GM12878 (cell line): Measurements from ENCODE around the gene MFSD1. TPM values are rescaled to one million over a fixed set of nuclear protein-coding genes. Genes with fewer than 3 reads are reported as not detected.

Source experiments
- BCL3 ChIP-seq: IDR thresholded peaks from 2 replicates; pipeline ENCODE4 v1.6.1; 2011; ENCODE audit warnings: borderline replicate concordance, low read depth, mild to moderate bottlenecking, moderate library complexity, low read length; ENCODE audit not compliant: insufficient read depth, poor library complexity, severe bottlenecking
- DPF2 ChIP-seq: fragments of 450-650 bp; IDR thresholded peaks from 2 replicates; pipeline ENCODE4 v1.6.1; 2017; ENCODE audit warnings: mild to moderate bottlenecking
- ETV6 ChIP-seq, 2 experiments: fragments of 450-650 bp in 1 of 2; IDR thresholded peaks in 1 of 2; conservative IDR thresholded peaks in 1 of 2; 2 replicates each; pipeline ENCODE4 v1.6.1; 2014; ENCODE audit warnings: antibody characterized with exemption in 1 of 2, borderline replicate concordance in 1 of 2, low read depth in 1 of 2, mild to moderate bottlenecking in 1 of 2, moderate library complexity in 1 of 2
- FOXM1 ChIP-seq: IDR thresholded peaks from 2 replicates; pipeline ENCODE4 v1.6.1; 2012; ENCODE audit warnings: low read depth, mild to moderate bottlenecking, inconsistent platforms, low read length, moderate library complexity
- GATAD2B ChIP-seq: fragments of 450-650 bp; conservative IDR thresholded peaks from 2 replicates; pipeline ENCODE4 v1.6.1; 2017; ENCODE audit warnings: low read depth, mild to moderate bottlenecking, moderate library complexity
- HDAC6 ChIP-seq: fragments of 200-600 bp; sonication (generic); IDR thresholded peaks from one replicate; pipeline ENCODE4 v1.8.0; 2017; ENCODE audit warnings: antibody characterized with exemption; ENCODE audit not compliant: unreplicated experiment
- HDGF ChIP-seq: fragments of 450-650 bp; IDR thresholded peaks from 2 replicates; pipeline ENCODE4 v1.6.1; 2016; ENCODE audit warnings: antibody characterized with exemption
- LARP7 ChIP-seq: fragments of 450-650 bp; IDR thresholded peaks from 2 replicates; pipeline ENCODE4 v1.6.1; 2017; ENCODE audit warnings: mild to moderate bottlenecking
- NRF1 ChIP-seq: conservative IDR thresholded peaks from 2 replicates; pipeline ENCODE4 v1.6.1; 2011; ENCODE audit warnings: mild to moderate bottlenecking, low read depth, low read length, improper control_type of control experiment
- PAX8 ChIP-seq: fragments of 450-650 bp; IDR thresholded peaks from 2 replicates; pipeline ENCODE4 v1.6.1; 2017; ENCODE audit warnings: mild to moderate bottlenecking, moderate library complexity
- PRDM15 ChIP-seq: fragments of 450-650 bp; formaldehyde crosslinking; IDR thresholded peaks from 2 replicates; pipeline ENCODE4 v1.4.0; 2020; ENCODE audit warnings: mild to moderate bottlenecking, moderate library complexity
- RAD51 ChIP-seq: fragments of 450-650 bp; IDR thresholded peaks from 2 replicates; pipeline ENCODE4 v1.6.1; 2016; ENCODE audit warnings: moderate library complexity, mild to moderate bottlenecking, inconsistent platforms
- RB1 ChIP-seq: fragments of 450-650 bp; formaldehyde crosslinking; IDR thresholded peaks from 2 replicates; pipeline ENCODE4 v1.6.1; 2017; ENCODE audit warnings: mild to moderate bottlenecking, borderline replicate concordance
- RBBP5 ChIP-seq: fragments of 200-600 bp; sonication (generic); conservative IDR thresholded peaks from 2 replicates; pipeline ENCODE4 v1.6.1; 2016
- RFX5 ChIP-seq: IDR thresholded peaks from 2 replicates; pipeline ENCODE4 v1.6.1; 2011; ENCODE audit warnings: low read depth, low read length, improper control_type of control experiment
- SRF ChIP-seq, 2 experiments: IDR thresholded peaks; 2 replicates each; pipeline ENCODE4 v1.6.1; 2011; ENCODE audit warnings: low read depth in 2 of 2, low read length in 2 of 2, mild to moderate bottlenecking in 1 of 2, moderate library complexity in 1 of 2
- STAT3 ChIP-seq: IDR thresholded peaks from 2 replicates; pipeline ENCODE4 v1.6.1; 2011; ENCODE audit warnings: low read depth, low read length, improper control_type of control experiment
- TAF1 ChIP-seq: IDR thresholded peaks from 2 replicates; pipeline ENCODE4 v1.6.1; 2011; ENCODE audit warnings: mild to moderate bottlenecking, low read depth, low read length, borderline replicate concordance
- TARDBP ChIP-seq: IDR thresholded peaks from 2 replicates; pipeline ENCODE4 v1.6.1; 2016; ENCODE audit warnings: borderline replicate concordance
- TCF12 ChIP-seq: IDR thresholded peaks from 2 replicates; pipeline ENCODE4 v1.6.1; 2011; ENCODE audit warnings: low read depth, mild to moderate bottlenecking, low read length
- USF1 ChIP-seq: IDR thresholded peaks from 2 replicates; pipeline ENCODE4 v1.6.1; 2011; ENCODE audit warnings: borderline replicate concordance, low read depth, mild to moderate bottlenecking, moderate library complexity, mixed read lengths, low read length; ENCODE audit not compliant: insufficient read depth; ENCODE audit errors: extremely low read length
- WRNIP1 ChIP-seq: IDR thresholded peaks from 2 replicates; pipeline ENCODE4 v1.6.1; 2011; ENCODE audit warnings: low read depth, low read length, improper control_type of control experiment, borderline replicate concordance
- ZBED1 ChIP-seq: IDR thresholded peaks from 2 replicates; pipeline ENCODE4 v1.6.1; 2016; ENCODE audit warnings: borderline replicate concordance
- ZZZ3 ChIP-seq: IDR thresholded peaks from 2 replicates; pipeline ENCODE4 v1.6.1; 2011; ENCODE audit warnings: low read depth; ENCODE audit not compliant: control insufficient read depth, insufficient read length
- polyA plus RNA-seq, 11 experiments: library from polyadenylated mRNA; depleted of rRNA in 4 of 11; unstranded in 6 of 11; stranded (reverse) in 5 of 11; fragments of >200 nt; fragmentation: Nextera tagmentation in 4 of 11; fragmentation: Illumina TruSeq in 1 of 11; extraction: Ambion mirVana in 4 of 11; extraction: Trizol in 1 of 11; gene quantifications; 1 replicate in 1 of 11; 2 replicates in 10 of 11; pipeline versions ENCODE4 v1.2.1 to v1.2.3, GENCODE V29; 2011 to 2016; ENCODE audit warnings: inconsistent platforms in 2 of 11, missing spikeins in 2 of 11, low read depth in 1 of 11
- total RNA-seq, 4 experiments: library from RNA; depleted of rRNA in 3 of 4; stranded (reverse); fragments of >200 nt in 3 of 4; fragmentation: Illumina TruSeq in 1 of 4; extraction: Trizol in 1 of 4; gene quantifications; 2 replicates each; pipeline versions ENCODE4 v1.2.1 to v1.2.3, GENCODE V29; 2013 to 2021

The MFSD1 gene
- total and polyA plus RNA-seq, 10 of the 15 experiments (the other 5 are each of a cell fraction or from before 2014, with no cell fraction given) = 7.3 to 41.7 (median 28.6) TPM

- TF ChIP-seq PAX8 = no peak
- TF ChIP-seq USF1 = peak; percentile 100
- TF ChIP-seq LARP7 = peak; percentile 58; the same call in 1 of the 2 replicates
- 0 out of 2 replicates have a peak, but pooled peaks have one; percentile 8 for TF ChIP-seq TCF12
- TF ChIP-seq GATAD2B = 0 out of 2 replicates have a peak, but pooled peaks have one; percentile 70
- TF ChIP-seq ZBED1 = no peak
- TF ChIP-seq STAT3 = no peak
- TF ChIP-seq DPF2 = peak; percentile 68; the same call in 1 of the 2 replicates
- TF ChIP-seq WRNIP1 = no peak
- TF ChIP-seq TARDBP = no peak
- TF ChIP-seq RAD51 = peak; percentile 99
- TF ChIP-seq ETV6 (conservative IDR thresholded peaks at IDR 0.05 in 1 of 2, IDR thresholded peaks at IDR 0.05 in 1 of 2; ENCODE audit: borderline replicate concordance in 1 of 2, low read depth in 1 of 2) = no peak
- no peak for TF ChIP-seq TAF1
- TF ChIP-seq RB1 = 0 out of 2 replicates have a peak, but pooled peaks have one; percentile 31
- 0 out of 2 replicates have a peak, but pooled peaks have one; percentile 57 for TF ChIP-seq HDGF
- no peak for TF ChIP-seq PRDM15 (CRISPR knock-in tag)
- TF ChIP-seq RBBP5 = no peak
- 0 out of 4 replicates have a peak, but pooled peaks of 1 of the 2 experiments have one; percentile 58 for TF ChIP-seq SRF (IDR thresholded peaks at IDR 0.05; ENCODE audit: low read depth in 2 of 2, low read length in 2 of 2)
- peak; percentile 36 for TF ChIP-seq HDAC6
- no peak for TF ChIP-seq BCL3
- TF ChIP-seq RFX5 = no peak
- TF ChIP-seq ZZZ3 = no peak
- no peak for TF ChIP-seq NRF1
- no peak for TF ChIP-seq FOXM1
Measured at GRCh38 chr3:158801696-158802408, at the start of gene MFSD1 (continued).
